ENCODE data around the gene PDLIM1.

PDLIM1 gene

GRCh38 chr10:95257849-95258248, 33.0 kb downstream of the PDLIM1 start:
- Histone ChIP-seq H3K4ac (ENCODE audit: low read length) (no peak overlapping the region), H2BK15ac (ENCODE audit: low read length) (no peak overlapping the region), H3K27ac (replicated peaks; ENCODE audit: low read length) (no peak overlapping the region), H3K4me2 (ENCODE audit: insufficient read depth, low read length, poor library complexity, severe bottlenecking) (no peak overlapping the region), H2BK12ac (ENCODE audit: low read length) (no peak overlapping the region), H4K8ac (ENCODE audit: low read depth, low read length) (no peak overlapping the region), H3K36me3 (replicated peaks in 1 of 2; ENCODE audit: control insufficient read depth in 2 of 2, insufficient read depth in 2 of 2, low read length in 2 of 2) (no peaks in the 10 kb centered on the region), H3K27me3 (ENCODE audit: control insufficient read depth in 3 of 3, insufficient read depth in 3 of 3, low read depth in 1 of 3, low read length in 3 of 3) (peaks cover 0 to 4% (median 0%) of the 10 kb centered on the region in 3 experiments), H2AK5ac (ENCODE audit: low read depth, low read length) (no peak overlapping the region), H2BK5ac (ENCODE audit: low read length) (no peak overlapping the region), H3K23ac (ENCODE audit: low read depth, low read length, poor library complexity) (no peak overlapping the region), H4K91ac (ENCODE audit: low read depth, low read length, poor library complexity) (no peak overlapping the region), H3K4me1 (ENCODE audit: control insufficient read depth in 2 of 2, insufficient read depth in 1 of 2, low read depth in 1 of 2, low read length in 2 of 2) (peaks cover 5% of the 10 kb centered on the region in 2 donors), H3K14ac (ENCODE audit: low read length) (no peak overlapping the region), H3K9me3 (replicated peaks in 1 of 2; ENCODE audit: control insufficient read depth in 2 of 2, insufficient read depth in 1 of 2, low read depth in 1 of 2, low read length in 2 of 2) (no peaks in the 10 kb centered on the region), H3K18ac (ENCODE audit: low read length) (no peak overlapping the region), H3K4me3 (ENCODE audit: low read length in 2 of 2) (no peak overlapping the region), H2AFZ (ENCODE audit: low read length) (no peak overlapping the region), H2BK120ac (ENCODE audit: low read depth, low read length) (no peak overlapping the region), H3K9ac (ENCODE audit: low read depth, low read length, poor library complexity) (no peak overlapping the region), H3K79me1 (ENCODE audit: low read depth, low read length) (no peaks in the 10 kb centered on the region)
- no peak for DNase-seq (ENCODE audit: low spot score)
- WGBS, 2 donors (ENCODE audit: extremely low coverage in 2 of 2, insufficient read length in 2 of 2, insufficient replicate concordance in 1 of 2): no CpG with 5 or more reads among the region's 7 CpGs

GRCh38 chr10:95256268-95256667, 34.5 kb downstream of the PDLIM1 start:
- Histone ChIP-seq H2BK15ac (ENCODE audit: low read length) (no peak overlapping the region), H4K8ac (ENCODE audit: low read depth, low read length) (no peak overlapping the region), H3K27me3 (ENCODE audit: control insufficient read depth in 3 of 3, insufficient read depth in 3 of 3, low read depth in 1 of 3, low read length in 3 of 3) (peaks cover 0 to 2% (median 2%) of the 10 kb centered on the region in 3 experiments), H3K9ac (ENCODE audit: low read depth, low read length, poor library complexity) (no peak overlapping the region), H3K18ac (ENCODE audit: low read length) (no peak overlapping the region), H4K91ac (ENCODE audit: low read depth, low read length, poor library complexity) (no peak overlapping the region), H3K4ac (ENCODE audit: low read length) (no peak overlapping the region), H3K36me3 (replicated peaks in 1 of 2; ENCODE audit: control insufficient read depth in 2 of 2, insufficient read depth in 2 of 2, low read length in 2 of 2) (no peaks in the 10 kb centered on the region), H3K23ac (ENCODE audit: low read depth, low read length, poor library complexity) (no peak overlapping the region), H2BK5ac (ENCODE audit: low read length) (no peak overlapping the region), H3K79me1 (ENCODE audit: low read depth, low read length) (no peaks in the 10 kb centered on the region), H2BK120ac (ENCODE audit: low read depth, low read length) (no peak overlapping the region), H3K14ac (ENCODE audit: low read length) (no peak overlapping the region), H3K27ac (replicated peaks; ENCODE audit: low read length) (no peak overlapping the region), H3K9me3 (replicated peaks in 1 of 2; ENCODE audit: control insufficient read depth in 2 of 2, insufficient read depth in 1 of 2, low read depth in 1 of 2, low read length in 2 of 2) (no peaks in the 10 kb centered on the region), H3K4me3 (ENCODE audit: low read length in 2 of 2) (no peak overlapping the region), H3K4me2 (ENCODE audit: insufficient read depth, low read length, poor library complexity, severe bottlenecking) (no peak overlapping the region), H2AK5ac (ENCODE audit: low read depth, low read length) (no peak overlapping the region), H3K4me1 (ENCODE audit: control insufficient read depth in 2 of 2, insufficient read depth in 1 of 2, low read depth in 1 of 2, low read length in 2 of 2) (peaks cover 5% of the 10 kb centered on the region in 2 donors), H2BK12ac (ENCODE audit: low read length) (no peak overlapping the region), H2AFZ (ENCODE audit: low read length) (no peak overlapping the region)
- DNase-seq (ENCODE audit: low spot score): no peak
- WGBS, 2 donors (ENCODE audit: extremely low coverage in 2 of 2, insufficient read length in 2 of 2, insufficient replicate concordance in 1 of 2): no CpG with 5 or more reads among the region's 1 CpG

- Histone ChIP-seq H3K36me3 (replicated peaks in 1 of 2; ENCODE audit: control insufficient read depth in 2 of 2, insufficient read depth in 2 of 2, low read length in 2 of 2) (no peaks in the 10 kb centered on the region), H3K79me1 (ENCODE audit: low read depth, low read length) (no peaks in the 10 kb centered on the region), H2BK120ac (ENCODE audit: low read depth, low read length) (no peak overlapping the region), H3K18ac (ENCODE audit: low read length) (no peak overlapping the region), H3K4me3 (ENCODE audit: low read length in 2 of 2) (no peak overlapping the region), H4K91ac (ENCODE audit: low read depth, low read length, poor library complexity) (no peak overlapping the region), H2BK15ac (ENCODE audit: low read length) (no peak overlapping the region), H3K9ac (ENCODE audit: low read depth, low read length, poor library complexity) (no peak overlapping the region), H3K27ac (replicated peaks; ENCODE audit: low read length) (no peak overlapping the region), H4K8ac (ENCODE audit: low read depth, low read length) (no peak overlapping the region), H2AFZ (ENCODE audit: low read length) (no peak overlapping the region), H3K4me1 (ENCODE audit: control insufficient read depth in 2 of 2, insufficient read depth in 1 of 2, low read depth in 1 of 2, low read length in 2 of 2) (no peaks in the 10 kb centered on the region), H3K14ac (ENCODE audit: low read length) (no peak overlapping the region), H3K9me3 (replicated peaks in 1 of 2; ENCODE audit: control insufficient read depth in 2 of 2, insufficient read depth in 1 of 2, low read depth in 1 of 2, low read length in 2 of 2) (no peaks in the 10 kb centered on the region), H3K4me2 (ENCODE audit: insufficient read depth, low read length, poor library complexity, severe bottlenecking) (no peak overlapping the region), H3K4ac (ENCODE audit: low read length) (no peak overlapping the region), H2AK5ac (ENCODE audit: low read depth, low read length) (no peak overlapping the region), H3K23ac (ENCODE audit: low read depth, low read length, poor library complexity) (no peak overlapping the region), H2BK12ac (ENCODE audit: low read length) (no peak overlapping the region), H3K27me3 (ENCODE audit: control insufficient read depth in 3 of 3, insufficient read depth in 3 of 3, low read depth in 1 of 3, low read length in 3 of 3) (peaks cover 0 to 2% (median 0%) of the 10 kb centered on the region in 3 experiments), H2BK5ac (ENCODE audit: low read length) (no peak overlapping the region)
- DNase-seq (ENCODE audit: low spot score): no peak
- WGBS, 2 donors (ENCODE audit: extremely low coverage in 2 of 2, insufficient read length in 2 of 2, insufficient replicate concordance in 1 of 2): no CpG with 5 or more reads among the region's 3 CpGs
These were observed 36.2 kb downstream of the PDLIM1 start for GRCh38 chr10:95254629-95255028.

GRCh38 chr10:95253686-95254085, 37.1 kb downstream of the PDLIM1 start:
- H4K91ac ChIP-seq (ENCODE audit: low read depth, low read length, poor library complexity): no peak overlapping the region
- H2AK5ac ChIP-seq (ENCODE audit: low read depth, low read length): no peak overlapping the region
- H3K4me3 ChIP-seq (ENCODE audit: low read length in 2 of 2): no peak overlapping the region
- no peak overlapping the region for H2BK5ac ChIP-seq (ENCODE audit: low read length)
- DNase-seq (ENCODE audit: low spot score): no peak
- no peak overlapping the region for H3K18ac ChIP-seq (ENCODE audit: low read length)
- no peak overlapping the region for H3K4ac ChIP-seq (ENCODE audit: low read length)
- no peak overlapping the region for H2AFZ ChIP-seq (ENCODE audit: low read length)
- peaks cover 0 to 2% (median 0%) of the 10 kb centered on the region in 3 experiments for H3K27me3 ChIP-seq (ENCODE audit: control insufficient read depth in 3 of 3, insufficient read depth in 3 of 3, low read depth in 1 of 3, low read length in 3 of 3)
- H3K4me2 ChIP-seq (ENCODE audit: insufficient read depth, low read length, poor library complexity, severe bottlenecking): no peak overlapping the region
- H3K36me3 ChIP-seq (replicated peaks in 1 of 2; ENCODE audit: control insufficient read depth in 2 of 2, insufficient read depth in 2 of 2, low read length in 2 of 2): no peaks in the 10 kb centered on the region
- H3K4me1 ChIP-seq (ENCODE audit: control insufficient read depth in 2 of 2, insufficient read depth in 1 of 2, low read depth in 1 of 2, low read length in 2 of 2): no peaks in the 10 kb centered on the region
- H3K79me1 ChIP-seq (ENCODE audit: low read depth, low read length): no peaks in the 10 kb centered on the region
- no peaks in the 10 kb centered on the region for H3K9me3 ChIP-seq (replicated peaks in 1 of 2; ENCODE audit: control insufficient read depth in 2 of 2, insufficient read depth in 1 of 2, low read depth in 1 of 2, low read length in 2 of 2)
- no peak overlapping the region for H2BK15ac ChIP-seq (ENCODE audit: low read length)
- no peak overlapping the region for H3K23ac ChIP-seq (ENCODE audit: low read depth, low read length, poor library complexity)
- no peak overlapping the region for H3K9ac ChIP-seq (ENCODE audit: low read depth, low read length, poor library complexity)
- H3K14ac ChIP-seq (ENCODE audit: low read length): no peak overlapping the region
- H2BK120ac ChIP-seq (ENCODE audit: low read depth, low read length): no peak overlapping the region
- WGBS, 2 donors (ENCODE audit: extremely low coverage in 2 of 2, insufficient read length in 2 of 2, insufficient replicate concordance in 1 of 2): no CpG with 5 or more reads among the region's 2 CpGs
- H4K8ac ChIP-seq (ENCODE audit: low read depth, low read length): no peak overlapping the region
- H2BK12ac ChIP-seq (ENCODE audit: low read length): no peak overlapping the region
- H3K27ac ChIP-seq (replicated peaks; ENCODE audit: low read length): no peak overlapping the region
